Activated naive CD4-positive, alpha-beta T cell (primary cell): ENCODE data around the gene PER2.
"Not testable (repeated sequence)": the region's sequence is repeated elsewhere in the genome, so short reads cannot be mapped to it uniquely, and the experiment has no call there.

Experiments
- DNase-seq, 4 experiments: peaks; one replicate each; lab custom pipeline; 2025; lab: John Stamatoyannopoulos, UW

The PER2 gene

GRCh38 chr2:238313289-238313990 is 25.0 kb upstream of the PER2 start:
- no peak for DNase-seq

- not testable (repeated sequence) for DNase-seq
Observed at GRCh38 chr2:238310721-238311120, 22.3 kb upstream of the PER2 start.

- no peak for DNase-seq
Observed at GRCh38 chr2:238308177-238308576, 19.8 kb upstream of the PER2 start.

GRCh38 chr2:238306672-238306998 is 18.2 kb upstream of the PER2 start:
- no peak for DNase-seq

GRCh38 chr2:238305965-238306671 is 17.7 kb upstream of the PER2 start:
- no peak for DNase-seq

GRCh38 chr2:238305092-238305862 is 16.9 kb upstream of the PER2 start:
- DNase-seq, result no peak

GRCh38 chr2:238304116-238304515 is 15.7 kb upstream of the PER2 start:
- DNase-seq, result no peak

GRCh38 chr2:238302751-238303150 is 14.3 kb upstream of the PER2 start:
- DNase-seq, result no peak

GRCh38 chr2:238302087-238302486 is 13.7 kb upstream of the PER2 start:
- no peak for DNase-seq

GRCh38 chr2:238299803-238300202 is 11.4 kb upstream of the PER2 start:
- no peak for DNase-seq

GRCh38 chr2:238296638-238297457 is 8.4 kb upstream of the PER2 start:
- no peak for DNase-seq

- no peak for DNase-seq
Observed at GRCh38 chr2:238295144-238296112, 7.0 kb upstream of the PER2 start.

GRCh38 chr2:238294393-238295143 is 6.2 kb upstream of the PER2 start:
- DNase-seq, result no peak

GRCh38 chr2:238294046-238294392 is 5.6 kb upstream of the PER2 start:
- DNase-seq, result no peak

- DNase-seq, result no peak
Observed at GRCh38 chr2:238291550-238292281, 3.3 kb upstream of the PER2 start.

GRCh38 chr2:238290715-238291549 is 2.5 kb upstream of the PER2 start:
- no peak for DNase-seq

GRCh38 chr2:238290091-238290509 is 1.7 kb upstream of the PER2 start:
- peak in 1 of 4 experiments; percentile 7 for DNase-seq

- no peak for DNase-seq
Observed at GRCh38 chr2:238289574-238289973, 1.2 kb upstream of the PER2 start.
